ENCODE results near the gene TULP3. TPM values are rescaled to one million over a fixed set of nuclear protein-coding genes. Genes with fewer than 3 reads are reported as not detected.

TULP3 gene
- total RNA-seq, 4 donors from 2014 or later: 34.3 to 41.6 (median 37.6) TPM

DNA sequence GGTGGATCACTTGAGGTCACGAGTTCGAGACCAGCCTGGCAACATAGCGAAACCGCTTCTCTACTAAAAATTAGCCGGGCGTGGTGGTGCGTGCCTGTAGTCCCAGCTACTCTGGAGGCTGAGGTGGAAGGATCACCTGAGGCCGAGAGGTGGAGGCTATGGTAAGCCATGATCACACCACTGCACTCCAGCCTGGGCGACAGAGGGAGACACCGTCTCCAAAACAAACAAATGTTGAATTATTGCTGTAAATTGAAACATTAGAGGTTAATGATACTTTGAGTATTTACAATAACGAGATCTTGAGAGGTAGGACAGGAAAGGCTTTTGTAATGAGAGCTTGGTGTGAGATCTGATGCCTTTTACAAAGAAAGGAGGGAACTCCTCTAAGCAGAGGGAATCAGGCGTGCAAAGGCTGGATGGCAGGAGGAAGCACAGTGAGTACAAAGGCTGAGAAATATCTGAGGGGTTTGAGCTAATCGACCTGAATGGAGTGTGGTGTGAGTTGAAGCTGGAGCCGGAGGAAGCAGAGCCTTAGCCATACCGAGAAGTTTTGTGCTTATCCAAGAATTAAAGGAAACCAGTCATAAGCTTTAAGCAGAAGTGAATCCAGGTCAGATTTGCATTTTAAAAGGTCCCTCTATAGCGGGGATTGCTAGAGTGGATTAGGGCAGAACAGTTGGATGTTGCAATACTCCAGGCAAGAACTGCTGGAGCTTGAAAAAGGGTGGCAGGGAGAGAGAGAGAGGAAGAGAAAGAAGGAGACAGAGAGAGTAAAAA lies 12.5 kb upstream of the TULP3 start:
- H3K4me1 ChIP-seq: peaks cover 0 to 25% (median 12%) of the 10 kb centered on the region in 4 donors
- DNase-seq (ENCODE audit: low spot score in 2 of 2): no peak
- peak overlapping the region; percentile 51 to 90 (median 88) for H3K4me3 ChIP-seq
- H3K27ac ChIP-seq: peak overlapping the region; percentile 83 to 98 (median 96)
- TF ChIP-seq EP300 (IDR thresholded peaks at IDR 0.05) (peak in 1 of 2 donors; percentile 25), POLR2A (IDR thresholded peaks at IDR 0.05) (no peak)
- H3K27me3 ChIP-seq: no peaks in the 10 kb centered on the region
- 37 to 38% methylated on average over 16 of the region's 16 CpGs for WGBS, 2 donors
- H3K36me3 ChIP-seq: peaks cover 0 to 5% (median 0%) of the 10 kb centered on the region in 3 donors
- H3K9me3 ChIP-seq: no peaks in the 10 kb centered on the region

DNA sequence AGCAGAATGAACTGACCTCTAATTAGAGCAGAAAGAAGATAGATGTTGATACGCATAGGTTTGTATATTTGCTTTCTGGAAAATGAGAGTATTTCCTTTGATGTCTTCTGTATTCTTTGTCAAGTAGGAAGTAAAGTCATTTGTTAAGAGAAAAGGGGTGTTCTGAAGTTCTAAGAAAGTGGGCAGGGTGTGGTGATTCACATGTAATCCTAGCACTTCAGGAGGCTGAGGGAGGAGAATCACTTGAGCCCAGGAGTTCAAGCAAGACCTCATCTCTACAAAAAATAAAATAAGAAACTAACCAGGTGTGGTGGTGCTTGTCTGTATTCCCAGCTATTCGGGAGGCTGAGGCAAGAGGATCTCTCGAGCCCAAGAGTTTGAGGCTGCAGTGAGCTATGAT lies 10.8 kb upstream of the TULP3 start:
- H3K27me3 ChIP-seq: no peaks in the 10 kb centered on the region
- WGBS, 2 donors: 91 to 96% methylated on average over 3 of the region's 3 CpGs
- peaks cover 0 to 25% (median 12%) of the 10 kb centered on the region in 4 donors for H3K4me1 ChIP-seq
- H3K36me3 ChIP-seq: peaks cover 0 to 5% (median 0%) of the 10 kb centered on the region in 3 donors
- H3K9me3 ChIP-seq: no peaks in the 10 kb centered on the region
- TF ChIP-seq POLR2A (IDR thresholded peaks at IDR 0.05) (no peak), EP300 (IDR thresholded peaks at IDR 0.05) (no peak)
- TF ChIP-seq, protein P1, sequence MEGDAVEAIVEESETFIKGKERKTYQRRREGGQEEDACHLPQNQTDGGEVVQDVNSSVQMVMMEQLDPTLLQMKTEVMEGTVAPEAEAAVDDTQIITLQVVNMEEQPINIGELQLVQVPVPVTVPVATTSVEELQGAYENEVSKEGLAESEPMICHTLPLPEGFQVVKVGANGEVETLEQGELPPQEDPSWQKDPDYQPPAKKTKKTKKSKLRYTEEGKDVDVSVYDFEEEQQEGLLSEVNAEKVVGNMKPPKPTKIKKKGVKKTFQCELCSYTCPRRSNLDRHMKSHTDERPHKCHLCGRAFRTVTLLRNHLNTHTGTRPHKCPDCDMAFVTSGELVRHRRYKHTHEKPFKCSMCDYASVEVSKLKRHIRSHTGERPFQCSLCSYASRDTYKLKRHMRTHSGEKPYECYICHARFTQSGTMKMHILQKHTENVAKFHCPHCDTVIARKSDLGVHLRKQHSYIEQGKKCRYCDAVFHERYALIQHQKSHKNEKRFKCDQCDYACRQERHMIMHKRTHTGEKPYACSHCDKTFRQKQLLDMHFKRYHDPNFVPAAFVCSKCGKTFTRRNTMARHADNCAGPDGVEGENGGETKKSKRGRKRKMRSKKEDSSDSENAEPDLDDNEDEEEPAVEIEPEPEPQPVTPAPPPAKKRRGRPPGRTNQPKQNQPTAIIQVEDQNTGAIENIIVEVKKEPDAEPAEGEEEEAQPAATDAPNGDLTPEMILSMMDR (IDR thresholded peaks at IDR 0.05): no peak
- H3K27ac ChIP-seq: no peak overlapping the region
- H3K4me3 ChIP-seq: no peak overlapping the region
- DNase-seq (ENCODE audit: low spot score in 2 of 2): no peak

DNA sequence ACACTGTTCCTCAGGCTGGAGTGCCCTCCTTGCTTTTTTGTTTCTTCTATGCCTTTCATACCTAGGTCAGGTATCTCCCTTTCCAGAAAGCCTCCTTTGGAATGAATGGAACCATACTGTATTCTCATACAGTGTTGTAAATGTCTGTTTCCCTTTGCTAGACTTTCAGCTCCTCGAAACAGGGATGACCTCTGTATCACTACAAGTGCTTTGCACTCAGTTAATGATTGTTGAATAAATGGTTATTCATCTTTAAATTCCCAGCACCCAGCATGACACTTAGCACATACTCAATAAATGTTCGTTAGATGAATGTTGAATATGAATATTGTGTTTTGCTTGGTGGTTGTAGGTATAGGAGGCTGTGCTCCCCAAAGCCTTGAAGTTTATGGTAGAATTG lies 5.9 kb upstream of the TULP3 start:
- TF ChIP-seq EP300 (IDR thresholded peaks at IDR 0.05): no peak
- no peak for TF ChIP-seq POLR2A (IDR thresholded peaks at IDR 0.05)
- TF ChIP-seq, protein P1 (IDR thresholded peaks at IDR 0.05): no peak
- 71 to 73% methylated on average over 2 of the region's 2 CpGs for WGBS, 2 donors
- H3K27ac ChIP-seq: peak overlapping the region in 1 of 4 donors; percentile 17

DNA sequence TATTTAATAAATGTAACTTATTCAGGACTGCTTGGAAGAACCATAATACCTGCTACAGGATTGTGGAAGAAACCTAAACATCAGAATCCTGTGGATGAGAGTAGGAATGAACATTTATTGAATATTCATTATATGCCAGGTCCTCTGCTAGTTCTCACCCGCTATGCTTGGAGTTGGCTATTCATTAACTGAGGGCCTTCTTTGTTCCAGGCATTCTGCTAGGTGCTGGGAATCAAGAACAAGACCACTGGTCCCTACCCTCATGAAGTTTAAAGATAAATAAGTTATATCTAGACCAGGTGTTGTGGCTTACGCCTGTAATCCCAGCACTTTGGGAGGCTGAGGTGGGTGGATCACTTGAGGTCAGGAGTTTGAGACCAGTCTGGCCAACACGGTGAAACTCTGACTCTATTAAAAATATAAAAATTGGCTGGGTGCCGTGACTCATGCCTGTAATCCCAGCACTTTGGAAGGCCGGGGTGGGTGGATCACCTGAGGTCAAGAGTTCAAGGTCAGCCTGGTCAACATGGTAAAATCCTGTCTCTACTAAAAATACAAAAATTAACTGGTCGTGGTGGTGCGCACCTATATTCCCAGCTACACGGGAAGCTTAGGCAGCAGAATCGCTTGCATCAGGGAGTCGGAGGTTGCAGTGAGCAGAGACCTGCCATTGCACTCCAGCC lies 3.8 kb upstream of the TULP3 start:
- H3K9me3 ChIP-seq: no peaks in the 10 kb centered on the region
- no peak for DNase-seq (ENCODE audit: low spot score in 2 of 2)
- H3K27ac ChIP-seq: no peak overlapping the region
- 88 to 89% methylated on average over 10 of the region's 10 CpGs for WGBS, 2 donors
- H3K36me3 ChIP-seq: peaks cover 0 to 21% (median 0%) of the 10 kb centered on the region in 3 donors
- no peaks in the 10 kb centered on the region for H3K27me3 ChIP-seq
- TF ChIP-seq EP300 (IDR thresholded peaks at IDR 0.05) (no peak), POLR2A (IDR thresholded peaks at IDR 0.05) (no peak)
- TF ChIP-seq, protein P1 (IDR thresholded peaks at IDR 0.05): no peak
- H3K4me1 ChIP-seq: peaks cover 0 to 11% (median 2%) of the 10 kb centered on the region in 4 donors
- H3K4me3 ChIP-seq: no peak overlapping the region

More for the DNA sequence above, 5.9 kb upstream of the TULP3 start:
- H3K27me3 ChIP-seq: no peaks in the 10 kb centered on the region
- H3K4me3 ChIP-seq: no peak overlapping the region
- no peak for DNase-seq (ENCODE audit: low spot score in 2 of 2)
- peaks cover 0 to 2% (median 0%) of the 10 kb centered on the region in 4 donors for H3K4me1 ChIP-seq
- H3K9me3 ChIP-seq: no peaks in the 10 kb centered on the region
- peaks cover 0 to 24% (median 0%) of the 10 kb centered on the region in 3 donors for H3K36me3 ChIP-seq

DNA sequence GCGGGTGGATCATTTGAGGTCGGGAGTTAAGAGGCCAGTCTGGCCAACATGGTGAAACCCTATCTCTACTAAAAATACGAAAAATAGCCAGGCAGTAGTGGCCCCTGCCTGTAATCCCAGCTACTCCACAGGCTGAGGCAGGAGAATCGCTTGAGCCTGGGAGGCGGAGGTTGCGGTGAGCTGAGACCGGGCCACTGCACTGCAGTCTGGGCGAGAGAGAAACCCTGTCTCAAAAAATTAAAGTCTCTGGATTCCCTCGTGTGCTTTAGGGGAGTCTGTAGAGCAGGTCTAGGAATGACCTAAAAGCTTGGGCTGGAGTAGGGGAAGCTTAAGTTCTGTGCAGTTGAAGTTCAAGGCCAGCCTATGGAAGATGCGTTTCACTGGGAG lies 697 bp upstream of the TULP3 start:
- Histone ChIP-seq H3K4me1 (peaks cover 0 to 42% (median 10%) of the 10 kb centered on the region in 4 donors), H3K36me3 (peaks cover 0 to 19% (median 0%) of the 10 kb centered on the region in 3 donors), H3K27me3 (no peaks in the 10 kb centered on the region), H3K4me3 (peak overlapping the region; percentile 39 to 98 (median 84)), H3K9me3 (no peaks in the 10 kb centered on the region), H3K27ac (peak overlapping the region; percentile 88 to 99 (median 90))
- 61 to 65% methylated on average over 10 of the region's 10 CpGs for WGBS, 2 donors
- TF ChIP-seq EP300 (IDR thresholded peaks at IDR 0.05) (no peak), POLR2A (IDR thresholded peaks at IDR 0.05) (no peak)
- TF ChIP-seq, protein P1 (IDR thresholded peaks at IDR 0.05): no peak
- no peak for DNase-seq (ENCODE audit: low spot score in 2 of 2)
